ENCODE results near the gene SH2D5.

The SH2D5 gene

DNA sequence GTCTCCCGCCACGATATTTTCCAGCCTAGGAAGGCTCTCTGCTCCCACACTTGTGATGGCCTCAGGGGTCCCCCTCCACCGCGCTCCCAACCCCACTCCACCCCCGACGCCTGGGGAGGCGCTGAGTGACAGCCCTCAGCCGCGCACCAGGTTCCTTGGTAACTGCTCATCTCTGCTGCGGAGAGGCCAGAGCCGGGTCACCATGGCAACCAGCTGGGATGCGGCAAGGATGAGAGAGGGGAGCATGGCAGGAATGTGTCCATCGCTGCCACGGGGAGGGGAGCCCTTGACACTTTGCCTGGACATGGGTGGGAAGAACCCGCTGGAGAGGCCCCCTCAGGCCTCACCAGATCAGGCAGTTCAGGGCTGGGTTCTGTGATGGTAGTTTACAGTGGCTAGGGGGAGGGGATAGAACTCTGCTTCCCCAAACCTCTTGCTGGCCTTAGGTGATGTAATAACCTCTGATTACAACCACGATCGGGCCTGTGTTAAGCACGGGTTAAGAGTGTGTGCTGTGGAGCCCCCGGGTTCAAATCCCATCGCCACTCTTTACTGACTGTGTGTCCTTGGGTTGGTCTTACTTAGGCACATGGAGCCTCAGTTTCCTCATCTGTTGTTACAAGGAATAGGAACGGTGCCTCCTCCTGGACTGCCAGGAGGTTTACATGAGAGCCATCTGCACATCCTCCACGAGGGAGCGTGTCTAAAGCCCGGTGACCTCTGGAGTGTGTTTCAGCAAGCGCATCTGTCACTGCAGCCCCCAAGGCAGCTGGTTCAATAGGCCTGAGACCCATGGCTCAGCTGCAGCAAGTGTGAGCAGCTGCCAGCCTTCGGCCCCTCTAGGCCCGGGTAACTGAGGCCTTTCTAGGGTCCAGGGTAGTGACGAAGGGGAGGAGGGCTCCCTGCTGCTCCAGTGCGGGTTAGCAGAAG is 21.0 kb downstream of the SH2D5 start:
- DNase-seq = no peak

- no peak for DNase-seq
Observed at GRCh38 chr1:20710469-20711284, 21.8 kb downstream of the SH2D5 start.

DNA sequence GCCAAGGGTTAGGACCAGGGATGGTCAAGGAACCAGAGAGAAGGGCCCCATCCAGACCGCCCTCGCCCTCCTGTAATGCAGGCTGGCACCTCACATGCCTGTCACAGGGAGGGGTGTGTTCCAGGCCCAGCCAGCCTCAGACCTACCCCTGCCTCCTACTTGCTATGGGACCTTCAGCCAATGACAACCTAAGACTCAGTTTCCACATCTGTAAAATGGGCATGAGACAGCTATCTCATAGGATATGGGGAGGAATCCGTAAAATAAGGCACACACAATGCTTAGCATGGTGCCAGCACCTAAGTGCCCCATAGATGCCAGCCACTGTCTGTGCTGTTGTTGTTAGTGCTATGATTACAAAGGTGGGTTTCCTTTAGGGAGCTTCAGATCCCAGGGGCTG is 22.6 kb downstream of the SH2D5 start:
- DNase-seq = no peak

- DNase-seq = no peak
Observed at GRCh38 chr1:20708891-20709290, 23.6 kb downstream of the SH2D5 start.

DNA sequence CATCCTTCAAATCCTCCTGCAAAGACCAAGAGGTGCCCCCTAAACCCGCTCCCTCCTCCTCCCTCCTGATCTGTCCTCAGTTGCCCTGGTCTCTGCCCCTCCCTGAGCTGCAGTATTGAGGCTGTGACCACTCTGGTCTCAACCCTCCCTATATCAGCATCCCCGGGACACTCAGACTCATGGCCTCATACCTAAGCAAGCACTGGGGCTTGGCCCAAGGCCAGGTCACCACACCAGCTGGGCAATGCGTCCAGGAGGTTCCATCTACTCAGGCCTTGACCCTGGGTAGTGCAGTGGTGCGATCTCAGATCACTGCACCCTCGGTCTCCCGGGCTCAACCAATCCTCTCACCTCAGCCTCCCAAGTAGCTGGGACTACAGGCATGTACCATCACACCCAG is 24.4 kb downstream of the SH2D5 start:
- no peak for DNase-seq

GRCh38 chr1:20706841-20707240 is 25.7 kb downstream of the SH2D5 start:
- no peak for DNase-seq

- no peak for DNase-seq
Observed at GRCh38 chr1:20705203-20705755, 27.2 kb downstream of the SH2D5 start.

GRCh38 chr1:20704390-20705202 is 27.9 kb downstream of the SH2D5 start:
- DNase-seq = no peak

- DNase-seq = no peak
Observed at GRCh38 chr1:20703124-20703756, 29.3 kb downstream of the SH2D5 start.

DNA sequence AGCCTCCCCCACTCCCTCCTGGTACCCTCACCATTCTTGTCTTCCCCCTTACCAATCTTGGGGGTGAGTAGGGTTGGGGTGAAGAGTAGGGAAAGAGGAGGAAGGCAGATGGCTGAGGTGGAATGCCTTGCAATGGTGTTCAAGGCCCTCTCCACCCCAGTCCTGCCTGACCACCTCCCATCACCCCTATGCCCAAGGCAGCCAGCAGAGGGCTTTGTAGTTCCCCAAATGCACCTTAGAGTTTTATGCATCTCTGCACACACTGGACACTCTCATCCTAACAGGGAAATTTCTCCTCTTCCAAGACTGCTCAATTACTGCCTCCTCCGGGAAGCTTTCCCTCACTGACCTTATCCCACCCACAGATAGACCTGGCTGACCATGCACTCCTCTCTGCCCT is 30.1 kb downstream of the SH2D5 start:
- DNase-seq = no peak

GRCh38 chr1:20701847-20702246 is 30.7 kb downstream of the SH2D5 start:
- no peak for DNase-seq

DNA sequence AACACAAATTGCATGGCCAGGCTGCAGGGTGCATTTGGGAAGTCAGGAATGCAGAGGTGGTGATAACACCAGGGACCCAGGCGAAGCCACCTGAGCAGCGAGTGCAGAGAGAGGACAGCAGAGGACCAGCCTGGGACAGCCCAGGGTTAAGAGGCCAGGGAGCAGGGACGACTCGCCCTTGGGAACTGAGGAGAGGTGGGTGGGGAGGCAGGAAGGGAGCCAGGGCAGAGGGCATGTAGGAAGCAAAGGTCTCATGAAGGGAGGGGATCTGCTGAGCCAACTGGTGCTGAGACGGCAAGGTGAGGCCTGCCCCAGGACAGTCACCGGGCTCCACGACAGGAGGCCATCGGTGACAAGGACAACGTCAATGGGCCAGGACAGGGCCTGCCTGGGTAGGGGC is 31.1 kb downstream of the SH2D5 start:
- DNase-seq = no peak

GRCh38 chr1:20700636-20701215 is 31.8 kb downstream of the SH2D5 start:
- no peak for DNase-seq

GRCh38 chr1:20699558-20699957 is 32.9 kb downstream of the SH2D5 start:
- DNase-seq = no peak

DNA sequence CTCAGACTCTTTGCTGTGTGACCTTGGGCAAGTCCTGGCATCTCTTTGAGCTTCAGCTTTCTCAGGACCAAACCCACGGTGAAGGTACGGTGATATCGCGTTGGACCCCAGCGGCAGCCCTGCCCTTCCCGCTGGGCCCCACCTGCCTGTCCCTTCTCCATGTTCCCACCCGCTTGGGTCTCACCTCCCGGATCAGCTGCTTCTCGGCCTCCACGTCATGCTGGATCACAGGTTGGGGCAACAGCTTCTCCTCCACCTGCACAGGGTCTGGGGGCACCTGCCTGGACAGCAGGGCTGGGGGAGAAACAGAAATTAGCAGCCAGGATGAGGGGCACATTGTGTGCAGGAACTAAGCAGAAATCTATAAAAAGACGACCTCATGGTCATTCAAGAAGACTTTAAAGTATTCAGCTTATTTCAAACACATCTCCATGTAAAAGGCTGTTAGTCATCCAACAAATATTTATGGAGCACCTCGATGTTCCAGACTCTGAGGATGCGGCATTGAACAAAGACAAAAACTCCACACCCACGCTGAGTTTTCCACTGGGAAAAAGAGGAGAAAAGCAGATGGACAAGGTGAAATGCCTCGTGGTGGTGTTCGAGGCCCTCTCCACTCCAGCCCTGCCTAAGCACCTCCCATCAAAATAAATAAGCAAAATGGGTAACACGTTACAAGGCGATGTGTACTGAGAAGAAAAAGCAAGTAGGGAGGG is 34.1 kb downstream of the SH2D5 start:
- no peak for DNase-seq

DNA sequence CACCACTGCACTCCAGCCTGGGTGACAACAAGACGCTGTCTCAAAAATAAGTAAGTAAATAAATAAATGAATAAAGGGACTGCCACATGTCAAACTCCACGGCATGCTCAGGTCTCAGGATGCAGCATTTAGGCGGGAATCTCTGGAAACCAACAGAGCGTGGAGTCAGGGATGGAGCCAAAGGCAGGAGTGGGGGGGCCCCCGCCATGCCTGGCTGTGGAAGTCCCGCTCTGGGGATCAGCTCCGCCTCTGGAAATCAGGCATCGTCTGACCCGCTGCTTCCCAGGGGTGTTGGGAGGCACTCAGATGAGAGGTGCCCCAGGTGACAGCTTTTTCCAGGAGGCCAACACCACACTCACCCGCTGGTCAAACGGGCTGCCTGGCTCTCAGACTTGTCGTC is 34.9 kb downstream of the SH2D5 start:
- DNase-seq = no peak

- peak; percentile 59 to 62 for DNase-seq
Observed at GRCh38 chr1:20696397-20697333, 35.8 kb downstream of the SH2D5 start.

GRCh38 chr1:20695515-20695914 is 37.0 kb downstream of the SH2D5 start:
- DNase-seq = no peak

- DNase-seq = no peak
Observed at GRCh38 chr1:20693623-20694022, 38.9 kb downstream of the SH2D5 start.

GRCh38 chr1:20691872-20692271 is 40.6 kb downstream of the SH2D5 start:
- DNase-seq = no peak
